Uterus (tissue), 4 donors: Measurements from ENCODE around the gene KIAA1328. TPM values are rescaled to one million over a fixed set of nuclear protein-coding genes. Genes with fewer than 3 reads are reported as not detected.

Experiments used
- DNase-seq, 2 donors: peaks; one replicate each; pipeline ENCODE4 v3.0.0-alpha.2; 2019 to 2020
- H3K27ac ChIP-seq, 2 donors: fragments of 200-600 bp; sonication (generic); 1 replicate in 1 of 2; 2 replicates in 1 of 2; pipeline ENCODE4 v1.5.1; 2016 to 2018
- H3K27me3 ChIP-seq, 2 donors: fragments of 200-600 bp; sonication (generic); one replicate each; pipeline ENCODE4 v1.5.1; 2018 to 2019; ENCODE audit warnings: control low read depth in 1 of 2
- H3K36me3 ChIP-seq, 2 donors: fragments of 200-600 bp; sonication (generic); one replicate each; pipeline ENCODE4 v1.5.1; 2019; ENCODE audit warnings: control low read depth in 1 of 2
- H3K4me1 ChIP-seq, 2 donors: fragments of 200-600 bp; sonication (generic); one replicate each; pipeline ENCODE4 v1.5.1; 2018 to 2019; ENCODE audit warnings: control low read depth in 1 of 2
- H3K4me3 ChIP-seq, 2 donors: fragments of 200-600 bp; sonication (generic); 1 replicate in 1 of 2; 2 replicates in 1 of 2; pipeline ENCODE4 v1.5.1; 2018 to 2019; ENCODE audit warnings: mild to moderate bottlenecking in 1 of 2
- H3K9me3 ChIP-seq, 2 donors: fragments of 200-600 bp; sonication (generic); one replicate each; pipeline ENCODE4 v1.5.1; 2019; ENCODE audit warnings: control low read depth in 1 of 2
- CTCF ChIP-seq, 4 experiments: fragments of 200-600 bp in 2 of 4; fragments of 450-650 bp in 2 of 4; sonication (generic) in 2 of 4; IDR thresholded peaks; one replicate each; pipeline ENCODE4 v1.5.1; 2016 to 2019; ENCODE audit warnings: antibody characterized with exemption in 4 of 4, mild to moderate bottlenecking in 2 of 4, moderate library complexity in 1 of 4
- POLR2A ChIP-seq, 2 donors: fragments of 450-650 bp; IDR thresholded peaks; one replicate each; pipeline ENCODE4 v1.6.1; 2016; ENCODE audit warnings: antibody characterized with exemption in 2 of 2, mild to moderate bottlenecking in 1 of 2, moderate library complexity in 1 of 2
- intact Hi-C: fragments of 100-400 bp; cut with DNase I; formaldehyde crosslinking; loops from one replicate; pipeline ENCODE4 v1.15.1; 2023; ENCODE audit warnings: low total_unique reads
- total RNA-seq, 4 donors: library from RNA; depleted of rRNA in 3 of 4; stranded (reverse); fragments of >200 nt in 3 of 4; gene quantifications; one replicate each; pipeline versions ENCODE4 v1.1.0 to v1.2.4, GENCODE V29; 2014 to 2023
- donor health status: DM: yes; HTN: yes; CAD: no.

Gene KIAA1328
- total RNA-seq, 4 donors from 2014 or later: 16.5 to 55.1 (median 31.7) TPM

DNA sequence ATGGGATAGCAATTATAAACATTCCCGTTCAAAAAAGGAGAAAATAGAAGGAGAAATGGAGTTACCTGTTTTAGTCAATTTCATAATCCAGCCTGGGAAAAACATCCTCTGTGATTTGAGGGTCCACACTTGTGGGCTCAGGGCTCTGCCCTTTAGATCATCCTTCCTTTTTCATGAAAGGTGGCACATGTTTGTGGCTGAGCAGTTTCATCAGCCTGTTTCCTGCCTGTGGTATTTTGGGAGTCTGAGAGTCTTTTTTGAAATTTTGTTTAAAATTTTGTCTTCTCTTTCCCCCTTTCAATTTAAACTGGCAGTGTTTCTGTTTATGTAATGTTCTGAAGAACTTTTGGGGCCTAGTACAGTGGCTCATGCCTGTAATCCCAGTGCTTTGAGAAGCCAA, 84.0 kb downstream of the KIAA1328 start:
- Histone ChIP-seq H3K9me3 (no peaks in the 10 kb centered on the region), H3K4me1 (no peaks in the 10 kb centered on the region), H3K4me3 (no peak overlapping the region), H3K27me3 (no peaks in the 10 kb centered on the region), H3K27ac (no peak overlapping the region), H3K36me3 (no peaks in the 10 kb centered on the region)
- TF ChIP-seq POLR2A (IDR thresholded peaks at IDR 0.05) (no peak), CTCF (IDR thresholded peaks at IDR 0.05) (no peak)
- intact Hi-C loops: no loop called here
- no peak for DNase-seq

- no peak overlapping the region for H3K27ac ChIP-seq
- intact Hi-C loops: no loop called here
- no peak overlapping the region for H3K4me3 ChIP-seq
- no peaks in the 10 kb centered on the region for H3K4me1 ChIP-seq
- no peaks in the 10 kb centered on the region for H3K9me3 ChIP-seq
- no peaks in the 10 kb centered on the region for H3K36me3 ChIP-seq
- no peak for DNase-seq
- H3K27me3 ChIP-seq: no peaks in the 10 kb centered on the region
- TF ChIP-seq POLR2A (IDR thresholded peaks at IDR 0.05): no peak
- no peak for TF ChIP-seq CTCF (IDR thresholded peaks at IDR 0.05)
These were observed 89.0 kb downstream of the KIAA1328 start for GRCh38 chr18:36917907-36918306.

DNA sequence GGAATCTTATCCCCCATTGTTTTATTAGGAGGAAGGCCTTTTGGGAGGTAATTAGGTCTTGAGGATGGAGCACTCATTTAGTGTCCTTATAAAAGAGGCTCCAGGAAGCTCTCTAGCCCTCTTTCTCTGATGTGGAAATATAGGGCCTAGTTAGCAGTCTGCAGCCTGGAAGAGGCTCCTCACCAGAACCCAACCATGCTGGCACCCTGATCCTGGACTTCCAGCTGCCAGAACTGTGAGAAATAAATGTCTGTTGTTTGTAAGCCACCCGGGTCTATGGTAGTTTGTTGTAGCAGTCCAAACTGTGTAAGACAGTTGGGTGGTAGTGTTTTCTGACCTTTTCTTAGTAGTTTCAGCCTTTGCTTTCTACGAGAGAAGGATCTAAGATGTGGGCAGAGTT, 100.7 kb downstream of the KIAA1328 start:
- Histone ChIP-seq H3K4me3 (no peak overlapping the region), H3K36me3 (no peaks in the 10 kb centered on the region), H3K27me3 (no peaks in the 10 kb centered on the region), H3K9me3 (no peaks in the 10 kb centered on the region), H3K4me1 (no peaks in the 10 kb centered on the region), H3K27ac (no peak overlapping the region)
- intact Hi-C loops: no loop called here
- no peak for DNase-seq
- TF ChIP-seq POLR2A (IDR thresholded peaks at IDR 0.05) (no peak), CTCF (IDR thresholded peaks at IDR 0.05) (no peak)

DNA sequence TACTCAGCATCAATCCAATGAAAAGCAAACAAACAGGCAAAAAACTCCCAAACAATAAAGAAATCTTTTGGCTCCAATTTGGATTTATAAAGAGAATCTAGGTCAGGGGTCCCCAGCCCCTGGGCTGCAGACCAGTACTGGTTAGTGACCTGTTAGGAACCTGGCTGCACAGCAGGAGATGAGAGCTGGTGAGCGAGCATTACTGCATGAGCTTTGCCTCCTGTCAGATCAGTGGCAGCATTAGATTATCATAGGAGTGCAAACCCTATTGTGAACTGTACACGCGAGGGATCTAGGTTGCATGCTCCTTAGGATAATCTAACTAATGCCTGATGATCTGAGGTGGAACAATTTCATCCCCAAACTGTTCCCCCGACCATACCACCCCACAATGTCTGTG, 102.2 kb downstream of the KIAA1328 start:
- no peak for TF ChIP-seq CTCF (IDR thresholded peaks at IDR 0.05)
- TF ChIP-seq POLR2A (IDR thresholded peaks at IDR 0.05): no peak

DNA sequence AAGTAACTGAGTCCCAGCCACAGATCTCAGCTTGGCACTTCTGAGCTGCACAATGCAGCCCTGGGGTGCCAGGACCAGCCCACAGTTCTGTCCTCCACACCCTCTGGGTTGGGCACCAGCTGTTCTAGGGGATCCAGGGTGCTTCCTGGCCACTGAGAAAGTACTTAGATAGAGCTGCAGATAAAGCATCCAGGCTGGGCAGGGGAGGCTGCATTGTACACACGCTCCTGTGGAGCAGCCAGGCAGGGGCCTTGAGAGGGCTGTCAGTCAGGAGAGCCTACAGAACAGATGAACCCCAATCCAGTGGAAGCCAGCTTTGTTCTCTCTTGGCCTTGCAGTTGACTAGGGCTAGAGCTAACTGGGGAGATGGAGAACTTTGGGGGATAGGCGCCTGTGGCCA, 104.6 kb downstream of the KIAA1328 start:
- no peak overlapping the region for H3K4me3 ChIP-seq
- intact Hi-C loops: no loop called here
- no peak for DNase-seq
- no peaks in the 10 kb centered on the region for H3K9me3 ChIP-seq
- H3K27ac ChIP-seq: no peak overlapping the region
- TF ChIP-seq POLR2A (IDR thresholded peaks at IDR 0.05): no peak
- no peak for TF ChIP-seq CTCF (IDR thresholded peaks at IDR 0.05)
- no peaks in the 10 kb centered on the region for H3K4me1 ChIP-seq
- no peaks in the 10 kb centered on the region for H3K36me3 ChIP-seq
- no peaks in the 10 kb centered on the region for H3K27me3 ChIP-seq

More for the DNA sequence above, 102.2 kb downstream of the KIAA1328 start:
- DNase-seq: no peak
- Histone ChIP-seq H3K27ac (no peak overlapping the region), H3K36me3 (no peaks in the 10 kb centered on the region), H3K9me3 (no peaks in the 10 kb centered on the region), H3K4me3 (no peak overlapping the region), H3K4me1 (no peaks in the 10 kb centered on the region), H3K27me3 (no peaks in the 10 kb centered on the region)
- intact Hi-C loops: no loop called here
